ENCODE results near the gene BCL2. TPM values are rescaled to one million over a fixed set of nuclear protein-coding genes. Genes with fewer than 3 reads are reported as not detected.

Gene BCL2
- total RNA-seq, 1 experiment from 2014 or later, result 1.3 TPM

DNA sequence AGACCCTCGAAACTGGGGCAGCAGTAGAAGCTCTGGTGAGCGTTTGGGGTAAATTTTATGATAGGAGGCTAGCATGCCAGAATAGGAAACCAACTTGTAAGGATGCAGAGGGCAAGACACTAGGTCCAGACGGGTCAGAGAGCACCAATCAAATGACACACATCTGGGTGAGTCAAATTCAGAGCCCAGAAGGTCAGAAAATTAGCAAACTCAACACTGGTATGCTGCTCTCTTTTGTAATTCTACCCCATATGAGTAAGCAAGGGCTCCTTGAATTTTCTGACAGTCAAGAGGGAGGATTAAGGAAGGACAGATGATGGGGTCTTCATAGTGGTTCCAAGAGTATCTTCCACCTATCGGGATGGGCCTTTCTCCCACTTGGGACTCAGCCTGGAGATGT is 209.8 kb downstream of the BCL2 start:
- Histone ChIP-seq H3K18ac (ENCODE audit: insufficient read length, low read depth, low read length) (no peak overlapping the region), H4K91ac (ENCODE audit: insufficient read length, low read depth, low read length) (no peak overlapping the region), H2AK5ac (ENCODE audit: insufficient read length, low read length) (no peak overlapping the region), H2BK15ac (ENCODE audit: low read depth, low read length) (no peak overlapping the region), H3K4me1 (ENCODE audit: insufficient read depth, low read length) (no peaks in the 10 kb centered on the region; the same call in 1 of the 2 replicates), H3K27me3 (ENCODE audit: insufficient read depth, low read length) (no peaks in the 10 kb centered on the region), H3K4me2 (ENCODE audit: insufficient read depth, insufficient read length, low read length) (no peak overlapping the region), H3T11ph (ENCODE audit: low read length) (no peak overlapping the region), H2BK20ac (ENCODE audit: low read depth, low read length, poor library complexity, severe bottlenecking) (no peak overlapping the region), H3K9me3 (ENCODE audit: control insufficient read depth, low read depth, low read length) (no peaks in the 10 kb centered on the region), H2BK5ac (ENCODE audit: insufficient read length, low read length) (no peak overlapping the region), H3K23me2 (ENCODE audit: insufficient read length, low read depth, low read length, poor library complexity, severe bottlenecking) (no peaks in the 10 kb centered on the region), H2AFZ (ENCODE audit: low read length) (no peak overlapping the region), H4K5ac (ENCODE audit: insufficient read length, low read depth, low read length) (no peak overlapping the region), H3K9ac (ENCODE audit: extremely low read depth, insufficient read length, low read length) (no peak overlapping the region), H3K27ac (ENCODE audit: insufficient read length, low read depth, low read length) (no peak overlapping the region), H3K79me2 (ENCODE audit: insufficient read depth, low read length) (no peaks in the 10 kb centered on the region; the same call in 1 of the 2 replicates), H2BK120ac (ENCODE audit: low read depth, low read length, poor library complexity, severe bottlenecking) (no peak overlapping the region), H3K23ac (ENCODE audit: insufficient read length, low read depth, low read length) (no peak overlapping the region), H3K56ac (ENCODE audit: insufficient read length, low read depth, low read length) (no peak overlapping the region), H3K14ac (ENCODE audit: insufficient read depth, low read length) (no peak overlapping the region), H2BK12ac (ENCODE audit: insufficient read length, low read depth, low read length) (no peak overlapping the region), H3K4ac (ENCODE audit: low read depth, low read length) (no peak overlapping the region), H4K20me1 (ENCODE audit: control insufficient read depth, insufficient read depth, insufficient read length) (no peaks in the 10 kb centered on the region), H4K8ac (replicated peaks; ENCODE audit: insufficient read length, low read depth, low read length) (no peak overlapping the region), H3K79me1 (ENCODE audit: insufficient read depth, low read depth, low read length, poor library complexity, severe bottlenecking) (no peaks in the 10 kb centered on the region)
- H3K4me3 Mint-ChIP-seq, result no peak overlapping the region
- TF ChIP-seq, protein P1, sequence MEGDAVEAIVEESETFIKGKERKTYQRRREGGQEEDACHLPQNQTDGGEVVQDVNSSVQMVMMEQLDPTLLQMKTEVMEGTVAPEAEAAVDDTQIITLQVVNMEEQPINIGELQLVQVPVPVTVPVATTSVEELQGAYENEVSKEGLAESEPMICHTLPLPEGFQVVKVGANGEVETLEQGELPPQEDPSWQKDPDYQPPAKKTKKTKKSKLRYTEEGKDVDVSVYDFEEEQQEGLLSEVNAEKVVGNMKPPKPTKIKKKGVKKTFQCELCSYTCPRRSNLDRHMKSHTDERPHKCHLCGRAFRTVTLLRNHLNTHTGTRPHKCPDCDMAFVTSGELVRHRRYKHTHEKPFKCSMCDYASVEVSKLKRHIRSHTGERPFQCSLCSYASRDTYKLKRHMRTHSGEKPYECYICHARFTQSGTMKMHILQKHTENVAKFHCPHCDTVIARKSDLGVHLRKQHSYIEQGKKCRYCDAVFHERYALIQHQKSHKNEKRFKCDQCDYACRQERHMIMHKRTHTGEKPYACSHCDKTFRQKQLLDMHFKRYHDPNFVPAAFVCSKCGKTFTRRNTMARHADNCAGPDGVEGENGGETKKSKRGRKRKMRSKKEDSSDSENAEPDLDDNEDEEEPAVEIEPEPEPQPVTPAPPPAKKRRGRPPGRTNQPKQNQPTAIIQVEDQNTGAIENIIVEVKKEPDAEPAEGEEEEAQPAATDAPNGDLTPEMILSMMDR (conservative IDR thresholded peaks at IDR 0.05), result no peak
- H3K27ac Mint-ChIP-seq, result no peak overlapping the region
- no peaks in the 10 kb centered on the region for H3K27me3 Mint-ChIP-seq (ENCODE audit: low read depth)
- H3K9me3 Mint-ChIP-seq, result 0 out of 5 replicates have a peak, but pooled peaks cover 0 to 3% of the 10 kb centered on the region in 2 experiments
- no CpG with 5 or more reads among the region's 4 CpGs for WGBS (ENCODE audit: extremely low coverage, insufficient read length, low lambda C conversion rate)
- no peaks in the 10 kb centered on the region for H3K36me3 Mint-ChIP-seq (ENCODE audit: insufficient read depth in 1 of 3, low read depth in 3 of 3)
- DNase-seq, result no peak
- H3K4me1 Mint-ChIP-seq, result peaks cover 4 to 8% of the 10 kb centered on the region in 2 experiments; a peak in 3 of 4 replicates

All from H9 (cell line).